Measurements from ENCODE around the gene KLHL28. TPM values are rescaled to one million over a fixed set of nuclear protein-coding genes. Genes with fewer than 3 reads are reported as not detected.

Gene KLHL28
- total RNA-seq, 3 donors from 2014 or later = 9.9 to 17.7 (median 10.5) TPM

DNA sequence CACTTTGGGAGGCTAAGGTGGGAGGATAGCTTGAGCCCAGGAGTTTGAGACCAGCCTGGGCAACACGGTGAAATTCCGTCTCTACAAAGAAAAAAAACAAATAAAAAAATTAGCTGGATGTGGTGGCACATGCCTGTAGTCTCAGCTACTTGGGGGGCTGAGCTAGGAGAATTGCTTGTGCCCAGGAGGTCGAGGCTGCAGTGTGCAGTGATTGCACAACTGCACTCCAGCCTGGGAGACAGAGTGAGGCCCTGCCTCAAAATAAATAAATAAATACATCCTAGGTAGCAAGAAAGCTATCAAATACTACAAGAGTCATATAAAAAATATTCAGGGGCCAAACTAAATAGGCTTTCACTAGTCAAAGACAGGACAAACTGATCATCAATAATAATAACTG is 6.2 kb downstream of the KLHL28 start:
- no peak for TF ChIP-seq POLR2AphosphoS5 (IDR thresholded peaks at IDR 0.05)
- TF ChIP-seq, protein P1, sequence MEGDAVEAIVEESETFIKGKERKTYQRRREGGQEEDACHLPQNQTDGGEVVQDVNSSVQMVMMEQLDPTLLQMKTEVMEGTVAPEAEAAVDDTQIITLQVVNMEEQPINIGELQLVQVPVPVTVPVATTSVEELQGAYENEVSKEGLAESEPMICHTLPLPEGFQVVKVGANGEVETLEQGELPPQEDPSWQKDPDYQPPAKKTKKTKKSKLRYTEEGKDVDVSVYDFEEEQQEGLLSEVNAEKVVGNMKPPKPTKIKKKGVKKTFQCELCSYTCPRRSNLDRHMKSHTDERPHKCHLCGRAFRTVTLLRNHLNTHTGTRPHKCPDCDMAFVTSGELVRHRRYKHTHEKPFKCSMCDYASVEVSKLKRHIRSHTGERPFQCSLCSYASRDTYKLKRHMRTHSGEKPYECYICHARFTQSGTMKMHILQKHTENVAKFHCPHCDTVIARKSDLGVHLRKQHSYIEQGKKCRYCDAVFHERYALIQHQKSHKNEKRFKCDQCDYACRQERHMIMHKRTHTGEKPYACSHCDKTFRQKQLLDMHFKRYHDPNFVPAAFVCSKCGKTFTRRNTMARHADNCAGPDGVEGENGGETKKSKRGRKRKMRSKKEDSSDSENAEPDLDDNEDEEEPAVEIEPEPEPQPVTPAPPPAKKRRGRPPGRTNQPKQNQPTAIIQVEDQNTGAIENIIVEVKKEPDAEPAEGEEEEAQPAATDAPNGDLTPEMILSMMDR (IDR thresholded peaks at IDR 0.05) = no peak
- no peak for TF ChIP-seq POLR2A (IDR thresholded peaks at IDR 0.05)
- intact Hi-C loops (cut with DNase I; ENCODE audit: low total_unique reads) = no loop called here
- Histone ChIP-seq H3K36me3 (no peaks in the 10 kb centered on the region), H3K4me1 (peaks cover 0 to 30% of the 10 kb centered on the region in 2 donors), H3K4me3 (no peak overlapping the region), H3K27ac (no peak overlapping the region), H3K27me3 (no peaks in the 10 kb centered on the region), H3K9me3 (no peaks in the 10 kb centered on the region)
- no peak for DNase-seq (ENCODE audit: low spot score in 2 of 2)

DNA sequence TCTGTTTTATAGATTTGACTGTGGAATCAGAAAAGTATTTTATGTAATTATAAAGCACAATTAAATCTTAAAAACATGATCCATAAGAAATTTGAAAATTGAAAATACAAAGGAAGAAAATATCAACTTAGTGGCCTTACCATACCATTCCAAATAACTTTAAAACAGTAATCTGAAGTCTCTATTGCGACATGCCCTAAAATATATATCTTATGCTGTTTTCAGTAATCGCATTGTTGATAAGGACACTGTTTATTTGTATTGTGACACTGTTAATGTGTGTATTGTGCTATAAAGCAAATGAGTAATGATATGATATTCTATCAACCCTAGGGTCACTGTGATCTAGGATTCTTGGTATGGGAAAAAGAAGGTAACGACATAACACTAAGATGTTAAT is 7.0 kb downstream of the KLHL28 start:
- intact Hi-C loops (cut with DNase I; ENCODE audit: low total_unique reads) = no loop called here
- no peak overlapping the region for H3K27ac ChIP-seq
- H3K9me3 ChIP-seq = no peaks in the 10 kb centered on the region
- TF ChIP-seq POLR2A (IDR thresholded peaks at IDR 0.05) (no peak), POLR2AphosphoS5 (IDR thresholded peaks at IDR 0.05) (no peak)
- TF ChIP-seq, protein P1 (IDR thresholded peaks at IDR 0.05) = no peak
- H3K4me3 ChIP-seq = no peak overlapping the region
- no peak for DNase-seq (ENCODE audit: low spot score in 2 of 2)
- peaks cover 0 to 25% of the 10 kb centered on the region in 2 donors for H3K4me1 ChIP-seq
- H3K27me3 ChIP-seq = no peaks in the 10 kb centered on the region
- H3K36me3 ChIP-seq = no peaks in the 10 kb centered on the region

DNA sequence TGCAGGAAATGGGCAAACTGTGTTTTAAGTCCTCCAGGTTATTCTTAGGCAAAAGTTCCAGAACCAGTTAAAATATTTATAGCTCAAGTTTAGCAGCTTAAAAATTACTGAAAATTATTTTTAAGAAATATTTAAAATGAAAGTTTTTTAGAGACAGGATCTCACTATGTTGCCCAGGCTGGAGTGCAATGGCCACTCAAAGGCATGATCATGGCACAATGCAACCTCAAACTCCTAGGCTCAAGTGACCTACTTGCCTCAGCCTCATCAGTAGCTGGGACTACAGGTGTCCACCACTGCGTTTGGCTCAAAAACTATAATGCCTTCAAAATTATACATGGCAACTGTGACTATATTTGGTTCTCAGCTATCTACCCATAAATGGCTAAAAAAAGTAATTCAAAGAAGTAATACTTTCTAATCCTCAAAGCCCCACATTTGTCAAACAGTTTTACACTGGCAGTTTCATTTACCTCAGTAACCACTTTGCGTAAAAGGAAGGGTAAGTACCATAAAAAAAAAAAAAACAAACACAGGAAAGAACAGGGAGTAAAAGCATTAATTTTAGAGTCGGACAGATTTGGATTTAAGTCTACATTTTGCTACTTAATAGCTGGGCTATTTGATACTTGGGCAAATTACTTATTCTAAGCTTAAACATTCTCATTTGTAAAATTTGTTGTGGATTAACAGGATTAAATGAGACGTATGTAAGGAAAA is 9.2 kb downstream of the KLHL28 start:
- intact Hi-C loops (cut with DNase I; ENCODE audit: low total_unique reads) = no loop called here

DNA sequence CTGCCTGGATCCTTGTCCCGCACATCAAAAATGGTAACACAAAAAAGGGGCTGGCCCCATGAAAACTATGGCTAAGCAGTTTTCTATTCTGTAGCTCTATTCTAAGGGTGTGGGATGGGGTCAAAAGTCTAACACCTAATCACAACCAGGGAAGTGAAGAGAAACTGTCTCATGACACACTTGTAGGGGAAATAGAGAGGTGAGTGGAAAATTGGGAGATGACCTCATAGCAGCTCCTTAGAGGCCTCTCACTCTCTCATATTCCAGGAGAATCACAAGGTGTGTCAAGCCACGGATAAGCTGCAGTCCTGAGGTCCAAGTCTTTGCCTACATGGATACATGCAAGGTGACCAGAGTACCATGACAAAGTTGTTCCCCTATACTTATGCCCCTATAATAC is 10.7 kb downstream of the KLHL28 start:
- H3K4me1 ChIP-seq = peaks cover 0 to 5% of the 10 kb centered on the region in 2 donors
- no peak overlapping the region for H3K4me3 ChIP-seq
- H3K9me3 ChIP-seq = no peaks in the 10 kb centered on the region
- no peak for DNase-seq (ENCODE audit: low spot score in 2 of 2)
- intact Hi-C loops (cut with DNase I; ENCODE audit: low total_unique reads) = no loop called here
- TF ChIP-seq POLR2AphosphoS5 (IDR thresholded peaks at IDR 0.05) (no peak), POLR2A (IDR thresholded peaks at IDR 0.05) (no peak)
- TF ChIP-seq, protein P1 (IDR thresholded peaks at IDR 0.05) = no peak
- no peak overlapping the region for H3K27ac ChIP-seq
- H3K27me3 ChIP-seq = no peaks in the 10 kb centered on the region
- H3K36me3 ChIP-seq = peaks cover 3% of the 10 kb centered on the region

More for the DNA sequence above, 9.2 kb downstream of the KLHL28 start:
- no peaks in the 10 kb centered on the region for H3K9me3 ChIP-seq
- H3K27ac ChIP-seq = no peak overlapping the region
- no peak for DNase-seq (ENCODE audit: low spot score in 2 of 2)
- no peak for TF ChIP-seq POLR2A (IDR thresholded peaks at IDR 0.05)
- TF ChIP-seq POLR2AphosphoS5 (IDR thresholded peaks at IDR 0.05) = no peak
- TF ChIP-seq, protein P1 (IDR thresholded peaks at IDR 0.05) = no peak
- peaks cover 2% of the 10 kb centered on the region for H3K36me3 ChIP-seq
- no peak overlapping the region for H3K4me3 ChIP-seq
- H3K4me1 ChIP-seq = peaks cover 0 to 5% of the 10 kb centered on the region in 2 donors
- H3K27me3 ChIP-seq = no peaks in the 10 kb centered on the region

DNA sequence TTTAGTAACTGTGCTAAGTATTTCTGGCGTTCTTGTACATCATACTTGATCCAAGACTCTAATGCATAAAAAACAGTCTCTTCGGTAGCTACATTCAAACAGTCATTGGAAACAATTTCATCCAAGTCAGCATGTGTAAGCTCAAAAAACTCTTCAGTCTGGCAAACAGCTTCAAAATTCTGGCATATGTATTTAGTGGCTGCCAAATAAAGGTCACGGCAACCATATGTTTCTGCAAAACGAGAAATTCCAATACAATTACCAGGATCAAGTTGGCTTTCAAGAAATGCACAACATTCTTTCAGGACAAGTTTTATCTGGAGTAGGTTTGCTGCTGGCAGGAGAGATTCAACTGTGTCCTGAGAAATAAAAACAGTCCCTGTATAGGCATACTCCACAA is 16.5 kb downstream of the KLHL28 start:
- no peak for TF ChIP-seq POLR2AphosphoS5 (IDR thresholded peaks at IDR 0.05)
- TF ChIP-seq, protein P1 (IDR thresholded peaks at IDR 0.05) = no peak
- no peak for TF ChIP-seq POLR2A (IDR thresholded peaks at IDR 0.05)
- H3K4me1 ChIP-seq = no peaks in the 10 kb centered on the region
- intact Hi-C loops (cut with DNase I; ENCODE audit: low total_unique reads) = no loop called here
- H3K36me3 ChIP-seq = peaks cover 3% of the 10 kb centered on the region
- no peak overlapping the region for H3K27ac ChIP-seq
- no peaks in the 10 kb centered on the region for H3K27me3 ChIP-seq
- DNase-seq (ENCODE audit: low spot score in 2 of 2) = no peak
- no peak overlapping the region for H3K4me3 ChIP-seq
- H3K9me3 ChIP-seq = no peaks in the 10 kb centered on the region
